ENCODE measurements around the gene PRM3. TPM values are rescaled to one million over a fixed set of nuclear protein-coding genes. Genes with fewer than 3 reads are reported as not detected.

PRM3 gene
- total RNA-seq, 1 donor from 2014 or later: not detected

DNA sequence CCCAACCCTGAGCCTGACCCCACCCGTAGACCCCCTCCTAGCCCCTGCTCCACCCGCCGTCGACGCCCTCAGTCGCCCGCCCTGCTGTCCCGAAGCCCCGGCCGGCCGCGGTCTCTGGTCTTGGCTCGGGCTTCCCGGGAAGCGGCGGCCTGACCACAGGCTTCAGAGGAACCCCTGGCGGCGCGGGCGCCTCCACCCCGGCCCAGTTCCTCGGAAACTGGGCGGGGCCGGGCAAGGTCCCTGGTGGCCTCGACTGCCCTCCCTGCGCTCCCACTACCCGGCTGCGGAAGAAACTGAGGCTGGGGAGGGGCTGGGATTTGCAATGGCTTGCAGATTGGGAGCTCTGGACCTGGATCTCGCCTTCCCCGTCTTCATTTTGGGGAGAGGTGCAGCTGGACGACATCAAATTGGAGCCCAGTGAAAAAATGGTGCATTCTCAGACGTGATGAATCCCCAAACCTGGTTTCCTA lies 16.7 kb downstream of the PRM3 start:
- Mint-ChIP-seq H3K27ac (ENCODE audit: unreplicated experiment) (no peak overlapping the region), H3K4me3 (ENCODE audit: unreplicated experiment) (peak overlapping the region; percentile 89), H3K36me3 (ENCODE audit: low read depth, unreplicated experiment) (no peaks in the 10 kb centered on the region), H3K27me3 (ENCODE audit: unreplicated experiment) (peaks cover 11% of the 10 kb centered on the region), H3K9me3 (ENCODE audit: unreplicated experiment) (no peaks in the 10 kb centered on the region), H3K4me1 (ENCODE audit: unreplicated experiment) (peaks cover 4% of the 10 kb centered on the region)
- TF ChIP-seq, protein P1, sequence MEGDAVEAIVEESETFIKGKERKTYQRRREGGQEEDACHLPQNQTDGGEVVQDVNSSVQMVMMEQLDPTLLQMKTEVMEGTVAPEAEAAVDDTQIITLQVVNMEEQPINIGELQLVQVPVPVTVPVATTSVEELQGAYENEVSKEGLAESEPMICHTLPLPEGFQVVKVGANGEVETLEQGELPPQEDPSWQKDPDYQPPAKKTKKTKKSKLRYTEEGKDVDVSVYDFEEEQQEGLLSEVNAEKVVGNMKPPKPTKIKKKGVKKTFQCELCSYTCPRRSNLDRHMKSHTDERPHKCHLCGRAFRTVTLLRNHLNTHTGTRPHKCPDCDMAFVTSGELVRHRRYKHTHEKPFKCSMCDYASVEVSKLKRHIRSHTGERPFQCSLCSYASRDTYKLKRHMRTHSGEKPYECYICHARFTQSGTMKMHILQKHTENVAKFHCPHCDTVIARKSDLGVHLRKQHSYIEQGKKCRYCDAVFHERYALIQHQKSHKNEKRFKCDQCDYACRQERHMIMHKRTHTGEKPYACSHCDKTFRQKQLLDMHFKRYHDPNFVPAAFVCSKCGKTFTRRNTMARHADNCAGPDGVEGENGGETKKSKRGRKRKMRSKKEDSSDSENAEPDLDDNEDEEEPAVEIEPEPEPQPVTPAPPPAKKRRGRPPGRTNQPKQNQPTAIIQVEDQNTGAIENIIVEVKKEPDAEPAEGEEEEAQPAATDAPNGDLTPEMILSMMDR (IDR thresholded peaks at IDR 0.05; ENCODE audit: unreplicated experiment): no peak
- peak; percentile 56 for DNase-seq (ENCODE audit: low spot score)

DNA sequence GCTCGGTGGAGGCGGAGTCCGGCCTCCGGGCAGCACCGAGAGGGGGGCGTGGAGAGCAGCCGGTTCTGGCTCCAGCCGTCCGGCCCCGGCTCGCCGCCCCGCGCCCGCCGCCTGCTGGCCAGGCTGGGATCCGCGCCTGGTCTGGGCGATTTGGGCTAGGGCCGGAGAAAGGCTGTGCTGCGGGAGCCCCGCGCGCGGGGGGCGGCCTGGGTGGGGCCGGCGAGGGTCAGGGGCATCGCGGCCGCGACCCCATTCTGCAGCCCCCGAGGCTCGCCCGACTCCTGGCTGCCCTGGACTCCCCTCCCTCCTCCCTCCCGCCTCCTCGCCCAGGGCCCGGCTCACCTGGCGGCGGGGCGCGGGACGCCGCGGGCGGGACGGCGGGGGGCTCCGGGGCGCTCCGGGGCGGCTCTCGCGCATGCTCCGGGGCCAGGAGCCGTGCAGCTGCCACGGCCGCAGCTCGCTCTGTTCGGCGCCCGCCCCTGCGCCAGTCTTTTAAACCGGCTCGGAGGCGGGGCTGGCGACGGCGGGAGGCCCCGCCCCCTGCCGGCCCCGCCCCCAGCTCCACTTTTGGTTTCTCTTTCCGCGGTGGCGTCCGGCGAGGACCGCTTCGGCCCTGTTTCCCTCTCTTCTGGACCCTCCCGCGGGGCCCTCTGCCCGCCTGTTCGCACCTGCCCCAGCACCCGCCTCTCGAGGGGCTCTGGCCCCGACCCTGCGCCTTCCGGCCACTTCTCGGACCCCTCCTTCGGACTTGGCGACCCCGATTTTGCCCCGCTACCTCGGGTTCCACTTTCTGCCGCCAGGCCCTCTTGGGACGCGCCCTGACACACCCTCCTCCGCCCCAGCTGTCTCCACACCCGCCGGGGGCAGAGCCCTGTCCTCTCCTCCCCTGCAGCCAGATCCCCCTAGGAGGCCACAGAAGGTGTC lies 17.4 kb downstream of the PRM3 start, which contains the start of gene SOCS1:
SOCS1 (minus strand) TSS at position 468 of the 924 bp plus-strand sequence. CDS start 726 bp downstream, outside the sequence.
- peaks cover 4% of the 10 kb centered on the region for H3K4me1 Mint-ChIP-seq (ENCODE audit: unreplicated experiment)
- peaks cover 11% of the 10 kb centered on the region for H3K27me3 Mint-ChIP-seq (ENCODE audit: unreplicated experiment)
- TF ChIP-seq, protein P1 (IDR thresholded peaks at IDR 0.05; ENCODE audit: unreplicated experiment): peak; percentile 99
- no peaks in the 10 kb centered on the region for H3K9me3 Mint-ChIP-seq (ENCODE audit: unreplicated experiment)
- no peaks in the 10 kb centered on the region for H3K36me3 Mint-ChIP-seq (ENCODE audit: low read depth, unreplicated experiment)
- H3K27ac Mint-ChIP-seq (ENCODE audit: unreplicated experiment): peak within 1 kb of the TSS; percentile 42
- DNase-seq (ENCODE audit: low spot score): peak; percentile 94
- H3K4me3 Mint-ChIP-seq (ENCODE audit: unreplicated experiment): peak within 1 kb of the TSS; percentile 89

DNA sequence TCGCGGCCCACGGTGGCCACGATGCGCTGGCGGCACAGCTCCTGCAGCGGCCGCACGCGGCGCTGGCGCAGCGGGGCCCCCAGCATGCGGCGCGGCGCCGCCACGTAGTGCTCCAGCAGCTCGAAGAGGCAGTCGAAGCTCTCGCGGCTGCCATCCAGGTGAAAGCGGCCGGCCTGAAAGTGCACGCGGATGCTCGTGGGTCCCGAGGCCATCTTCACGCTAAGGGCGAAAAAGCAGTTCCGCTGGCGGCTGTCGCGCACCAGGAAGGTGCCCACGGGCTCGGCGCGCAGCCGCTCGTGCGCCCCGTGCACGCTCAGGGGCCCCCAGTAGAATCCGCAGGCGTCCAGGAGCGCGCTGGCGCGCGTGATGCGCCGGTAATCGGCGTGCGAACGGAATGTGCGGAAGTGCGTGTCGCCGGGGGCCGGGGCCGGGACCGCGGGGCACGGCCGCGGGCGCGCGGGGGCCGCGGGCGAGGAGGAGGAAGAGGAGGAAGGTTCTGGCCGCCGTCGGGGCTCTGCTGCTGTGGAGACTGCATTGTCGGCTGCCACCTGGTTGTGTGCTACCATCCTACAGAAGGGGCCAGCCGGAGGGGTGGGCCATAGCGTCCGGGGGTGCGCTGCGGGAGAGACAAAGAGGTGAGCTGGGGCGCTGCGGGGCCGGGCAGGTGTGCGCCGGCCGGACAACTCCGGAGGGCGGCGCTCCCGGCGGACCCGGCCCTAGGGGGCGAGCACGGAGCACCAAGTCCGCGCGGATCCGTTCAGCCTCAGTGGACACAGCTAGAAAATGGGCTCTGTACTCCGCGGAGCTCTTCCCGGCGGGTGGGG lies 18.3 kb downstream of the PRM3 start:
- H3K27me3 Mint-ChIP-seq (ENCODE audit: unreplicated experiment): peaks cover 13% of the 10 kb centered on the region
- H3K9me3 Mint-ChIP-seq (ENCODE audit: unreplicated experiment): no peaks in the 10 kb centered on the region
- peak overlapping the region; percentile 65 for H3K4me3 Mint-ChIP-seq (ENCODE audit: unreplicated experiment)
- TF ChIP-seq, protein P1 (IDR thresholded peaks at IDR 0.05; ENCODE audit: unreplicated experiment): no peak
- peaks cover 4% of the 10 kb centered on the region for H3K4me1 Mint-ChIP-seq (ENCODE audit: unreplicated experiment)
- peak; percentile 54 for DNase-seq (ENCODE audit: low spot score)
- H3K36me3 Mint-ChIP-seq (ENCODE audit: low read depth, unreplicated experiment): no peaks in the 10 kb centered on the region
- no peak overlapping the region for H3K27ac Mint-ChIP-seq (ENCODE audit: unreplicated experiment)

DNA sequence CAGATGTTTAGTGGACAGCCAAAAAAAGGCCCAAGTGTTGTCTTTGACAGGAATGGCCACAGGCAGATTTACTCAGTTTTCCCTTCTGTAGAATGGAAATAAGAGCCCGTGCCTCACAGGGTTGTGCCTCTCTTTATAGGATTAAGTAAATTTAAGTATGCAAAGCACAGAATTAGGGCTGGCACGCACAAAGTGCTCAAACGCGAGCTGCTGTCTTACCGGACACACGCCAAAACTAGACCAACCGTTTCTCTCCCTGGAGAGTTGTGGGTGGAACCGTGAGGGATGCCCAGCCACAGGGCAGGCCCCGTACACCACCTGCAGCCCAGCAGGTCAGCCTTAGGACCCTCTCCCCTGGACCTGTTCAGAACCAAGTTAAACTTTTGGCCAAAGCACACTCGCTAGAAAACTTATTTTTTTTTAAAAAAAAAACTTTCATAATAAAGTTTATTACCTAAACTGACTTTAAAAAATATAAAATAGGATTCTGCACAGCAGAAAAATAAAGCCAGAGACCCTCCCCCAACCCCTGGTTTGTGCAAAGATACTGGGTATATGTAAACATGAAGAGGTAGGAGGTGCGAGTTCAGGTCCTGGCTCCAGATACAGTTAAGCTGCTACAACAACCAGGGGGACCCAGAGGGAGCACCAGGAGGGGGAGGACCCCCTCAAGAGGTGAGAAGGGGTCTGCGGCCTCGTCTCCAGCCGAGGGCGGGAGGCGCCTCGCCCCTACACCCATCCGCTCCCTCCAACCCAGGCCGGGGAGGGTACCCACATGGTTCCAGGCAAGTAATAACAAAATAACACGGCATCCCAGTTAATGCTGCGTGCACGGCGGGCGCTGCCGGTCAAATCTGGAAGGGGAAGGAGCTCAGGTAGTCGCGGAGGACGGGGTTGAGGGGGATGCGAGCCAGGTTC lies 19.2 kb downstream of the PRM3 start:
- no peak for DNase-seq (ENCODE audit: low spot score)
- no peaks in the 10 kb centered on the region for H3K9me3 Mint-ChIP-seq (ENCODE audit: unreplicated experiment)
- peak overlapping the region; percentile 65 for H3K4me3 Mint-ChIP-seq (ENCODE audit: unreplicated experiment)
- no peak overlapping the region for H3K27ac Mint-ChIP-seq (ENCODE audit: unreplicated experiment)
- peaks cover 4% of the 10 kb centered on the region for H3K4me1 Mint-ChIP-seq (ENCODE audit: unreplicated experiment)
- H3K36me3 Mint-ChIP-seq (ENCODE audit: low read depth, unreplicated experiment): no peaks in the 10 kb centered on the region
- peaks cover 13% of the 10 kb centered on the region for H3K27me3 Mint-ChIP-seq (ENCODE audit: unreplicated experiment)
- TF ChIP-seq, protein P1 (IDR thresholded peaks at IDR 0.05; ENCODE audit: unreplicated experiment): no peak
